ENCODE results near the gene OSBPL2.

DNA sequence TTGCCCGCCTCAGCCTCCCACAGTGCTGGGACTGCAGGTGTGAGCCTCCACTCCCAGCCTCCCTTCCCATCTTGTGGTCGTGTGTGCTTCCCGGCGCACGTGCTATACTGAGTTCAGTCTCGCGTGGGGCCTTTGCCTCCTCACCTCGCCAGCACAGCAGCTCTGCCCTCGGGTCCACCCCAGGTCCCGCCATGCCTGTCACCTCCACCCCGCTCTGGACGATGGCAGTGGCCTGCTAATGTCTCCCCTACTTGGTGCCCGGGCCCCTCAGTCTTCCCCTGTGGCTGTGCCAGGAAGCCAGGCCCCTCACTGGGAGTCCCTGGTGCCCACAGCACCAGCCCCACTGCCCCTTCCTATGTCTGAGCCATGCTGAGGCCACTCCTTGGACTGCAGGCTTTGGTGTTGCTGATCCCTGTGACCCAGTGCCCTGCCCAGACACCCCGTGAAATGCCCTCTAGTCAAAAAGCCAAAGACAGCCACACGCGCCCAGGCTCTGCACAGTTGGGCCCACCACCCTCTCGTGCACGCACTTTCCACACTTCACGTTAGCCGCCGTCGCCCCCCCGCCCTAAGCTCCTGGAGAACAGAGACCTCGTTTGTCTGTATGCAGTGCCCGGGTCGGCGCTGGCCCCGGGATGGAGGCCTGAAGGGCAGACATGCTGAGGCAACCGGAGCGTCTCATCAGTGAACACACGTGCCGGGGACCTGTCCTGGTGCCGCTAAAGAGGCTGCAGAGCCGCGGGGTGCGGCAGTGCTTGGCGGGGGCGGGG lies 32.5 kb upstream of the OSBPL2 start:
- TF ChIP-seq, protein P1, sequence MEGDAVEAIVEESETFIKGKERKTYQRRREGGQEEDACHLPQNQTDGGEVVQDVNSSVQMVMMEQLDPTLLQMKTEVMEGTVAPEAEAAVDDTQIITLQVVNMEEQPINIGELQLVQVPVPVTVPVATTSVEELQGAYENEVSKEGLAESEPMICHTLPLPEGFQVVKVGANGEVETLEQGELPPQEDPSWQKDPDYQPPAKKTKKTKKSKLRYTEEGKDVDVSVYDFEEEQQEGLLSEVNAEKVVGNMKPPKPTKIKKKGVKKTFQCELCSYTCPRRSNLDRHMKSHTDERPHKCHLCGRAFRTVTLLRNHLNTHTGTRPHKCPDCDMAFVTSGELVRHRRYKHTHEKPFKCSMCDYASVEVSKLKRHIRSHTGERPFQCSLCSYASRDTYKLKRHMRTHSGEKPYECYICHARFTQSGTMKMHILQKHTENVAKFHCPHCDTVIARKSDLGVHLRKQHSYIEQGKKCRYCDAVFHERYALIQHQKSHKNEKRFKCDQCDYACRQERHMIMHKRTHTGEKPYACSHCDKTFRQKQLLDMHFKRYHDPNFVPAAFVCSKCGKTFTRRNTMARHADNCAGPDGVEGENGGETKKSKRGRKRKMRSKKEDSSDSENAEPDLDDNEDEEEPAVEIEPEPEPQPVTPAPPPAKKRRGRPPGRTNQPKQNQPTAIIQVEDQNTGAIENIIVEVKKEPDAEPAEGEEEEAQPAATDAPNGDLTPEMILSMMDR (IDR thresholded peaks at IDR 0.05; ENCODE audit: low read depth, low read length, missing input control): no peak
- no peak for TF ChIP-seq JUND (IDR thresholded peaks at IDR 0.05)
- TF ChIP-seq, protein P2, sequence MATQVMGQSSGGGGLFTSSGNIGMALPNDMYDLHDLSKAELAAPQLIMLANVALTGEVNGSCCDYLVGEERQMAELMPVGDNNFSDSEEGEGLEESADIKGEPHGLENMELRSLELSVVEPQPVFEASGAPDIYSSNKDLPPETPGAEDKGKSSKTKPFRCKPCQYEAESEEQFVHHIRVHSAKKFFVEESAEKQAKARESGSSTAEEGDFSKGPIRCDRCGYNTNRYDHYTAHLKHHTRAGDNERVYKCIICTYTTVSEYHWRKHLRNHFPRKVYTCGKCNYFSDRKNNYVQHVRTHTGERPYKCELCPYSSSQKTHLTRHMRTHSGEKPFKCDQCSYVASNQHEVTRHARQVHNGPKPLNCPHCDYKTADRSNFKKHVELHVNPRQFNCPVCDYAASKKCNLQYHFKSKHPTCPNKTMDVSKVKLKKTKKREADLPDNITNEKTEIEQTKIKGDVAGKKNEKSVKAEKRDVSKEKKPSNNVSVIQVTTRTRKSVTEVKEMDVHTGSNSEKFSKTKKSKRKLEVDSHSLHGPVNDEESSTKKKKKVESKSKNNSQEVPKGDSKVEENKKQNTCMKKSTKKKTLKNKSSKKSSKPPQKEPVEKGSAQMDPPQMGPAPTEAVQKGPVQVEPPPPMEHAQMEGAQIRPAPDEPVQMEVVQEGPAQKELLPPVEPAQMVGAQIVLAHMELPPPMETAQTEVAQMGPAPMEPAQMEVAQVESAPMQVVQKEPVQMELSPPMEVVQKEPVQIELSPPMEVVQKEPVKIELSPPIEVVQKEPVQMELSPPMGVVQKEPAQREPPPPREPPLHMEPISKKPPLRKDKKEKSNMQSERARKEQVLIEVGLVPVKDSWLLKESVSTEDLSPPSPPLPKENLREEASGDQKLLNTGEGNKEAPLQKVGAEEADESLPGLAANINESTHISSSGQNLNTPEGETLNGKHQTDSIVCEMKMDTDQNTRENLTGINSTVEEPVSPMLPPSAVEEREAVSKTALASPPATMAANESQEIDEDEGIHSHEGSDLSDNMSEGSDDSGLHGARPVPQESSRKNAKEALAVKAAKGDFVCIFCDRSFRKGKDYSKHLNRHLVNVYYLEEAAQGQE (IDR thresholded peaks at IDR 0.05): no peak
- TF ChIP-seq MAX (IDR thresholded peaks at IDR 0.05): no peak

All from liver (tissue), 3 donors.